Mesenchymal stem cell (in vitro differentiated cells and primary cell): ENCODE measurements around the gene SRCAP.

ENCODE experiments used
- DNase-seq: peaks from one replicate; pipeline ENCODE4 v3.0.0-alpha.2; 2013
- H2AFZ ChIP-seq: one replicate; pipeline ENCODE4 v1.6.1; 2013; ENCODE audit warnings: low read depth, mild to moderate bottlenecking, control low read depth, inconsistent platforms, low read length, moderate library complexity
- H2AK5ac ChIP-seq: 2 replicates; pipeline ENCODE4 v1.6.1; 2013; ENCODE audit warnings: low read length, moderate library complexity, mild to moderate bottlenecking, inconsistent platforms; ENCODE audit not compliant: severe bottlenecking
- H2BK120ac ChIP-seq: one replicate; pipeline ENCODE4 v1.6.1; 2013; ENCODE audit warnings: low read depth, mild to moderate bottlenecking, inconsistent platforms, low read length, moderate library complexity
- H2BK12ac ChIP-seq, 2 experiments: one replicate each; pipeline ENCODE4 v1.6.1; 2013; ENCODE audit warnings: inconsistent platforms in 2 of 2, low read length in 2 of 2, mild to moderate bottlenecking in 2 of 2, moderate library complexity in 2 of 2, control low read depth in 1 of 2
- H2BK15ac ChIP-seq: one replicate; pipeline ENCODE4 v1.6.1; 2013; ENCODE audit warnings: mild to moderate bottlenecking, low read depth, inconsistent platforms; ENCODE audit not compliant: poor library complexity, severe bottlenecking
- H2BK5ac ChIP-seq: 2 replicates; pipeline ENCODE4 v1.6.1; 2013; ENCODE audit warnings: low read depth, mild to moderate bottlenecking, low read length, control low read depth, inconsistent platforms; ENCODE audit not compliant: poor library complexity, severe bottlenecking
- H3K14ac ChIP-seq, 2 experiments: one replicate each; pipeline ENCODE4 v1.6.1; 2013; ENCODE audit warnings: inconsistent platforms in 2 of 2, low read length in 2 of 2, control low read depth in 1 of 2, mild to moderate bottlenecking in 1 of 2, moderate library complexity in 1 of 2
- H3K18ac ChIP-seq, 2 experiments: one replicate each; pipeline ENCODE4 v1.6.1; 2013; ENCODE audit warnings: inconsistent platforms in 2 of 2, low read length in 2 of 2, control low read depth in 1 of 2, low read depth in 1 of 2, mild to moderate bottlenecking in 1 of 2
- H3K23ac ChIP-seq, 2 experiments: one replicate each; pipeline ENCODE4 v1.6.1; 2013; ENCODE audit warnings: inconsistent platforms in 2 of 2, low read length in 2 of 2, mild to moderate bottlenecking in 2 of 2, moderate library complexity in 2 of 2, control low read depth in 1 of 2
- H3K27ac ChIP-seq: 2 replicates; pipeline ENCODE4 v1.5.1; 2013; ENCODE audit warnings: mild to moderate bottlenecking, moderate library complexity, low read length, control low read depth, inconsistent platforms; ENCODE audit not compliant: poor library complexity, severe bottlenecking
- H3K27me3 ChIP-seq, 2 experiments: 2 replicates each; pipeline versions ENCODE4 v1.6.1 to v1.7.0; 2013; ENCODE audit warnings: low read length in 2 of 2, mild to moderate bottlenecking in 2 of 2, moderate library complexity in 2 of 2, control low read depth in 1 of 2, inconsistent platforms in 1 of 2; ENCODE audit not compliant: control insufficient read depth in 1 of 2, insufficient read depth in 1 of 2
- H3K36me3 ChIP-seq, 2 experiments: 2 replicates each; pipeline versions ENCODE4 v1.6.1 to v1.7.0; 2013; ENCODE audit warnings: low read length in 2 of 2, control low read depth in 1 of 2, inconsistent platforms in 1 of 2, low read depth in 1 of 2, mild to moderate bottlenecking in 1 of 2; ENCODE audit not compliant: insufficient read depth in 2 of 2, control insufficient read depth in 1 of 2
- H3K4ac ChIP-seq, 2 experiments: one replicate each; pipeline ENCODE4 v1.6.1; 2013; ENCODE audit warnings: inconsistent platforms in 2 of 2, low read length in 2 of 2, mild to moderate bottlenecking in 2 of 2, moderate library complexity in 2 of 2, control low read depth in 1 of 2, low read depth in 1 of 2
- H3K4me1 ChIP-seq: 2 replicates; pipeline ENCODE4 v1.6.1; 2013; ENCODE audit warnings: low read depth, low read length, control low read depth; ENCODE audit not compliant: control insufficient read depth, insufficient read depth
- H3K4me2 ChIP-seq: 2 replicates; pipeline ENCODE4 v1.6.1; 2013; ENCODE audit warnings: low read length, mild to moderate bottlenecking, inconsistent platforms; ENCODE audit not compliant: poor library complexity, severe bottlenecking
- H3K4me3 ChIP-seq, 2 experiments: 2 replicates each; pipeline versions ENCODE4 v1.5.1 to v1.7.0; 2013; ENCODE audit warnings: low read length in 2 of 2, mild to moderate bottlenecking in 2 of 2, control low read depth in 1 of 2, low read depth in 1 of 2; ENCODE audit not compliant: insufficient read depth in 1 of 2
- H3K79me1 ChIP-seq: replicated peaks from 2 replicates; pipeline ENCODE4 v1.6.1; 2013; ENCODE audit warnings: mild to moderate bottlenecking, control low read depth, low read length, inconsistent platforms; ENCODE audit not compliant: poor library complexity, severe bottlenecking
- H3K9ac ChIP-seq: 2 replicates; pipeline ENCODE4 v1.7.0; 2013; ENCODE audit warnings: mild to moderate bottlenecking, low read length, moderate library complexity
- H3K9me3 ChIP-seq: 2 replicates; pipeline ENCODE4 v1.7.0; 2013; ENCODE audit warnings: mild to moderate bottlenecking, low read length; ENCODE audit not compliant: control insufficient read depth
- H4K8ac ChIP-seq: one replicate; pipeline ENCODE4 v1.6.1; 2013; ENCODE audit warnings: inconsistent platforms, mild to moderate bottlenecking, low read length, moderate library complexity
- H4K91ac ChIP-seq: one replicate; pipeline ENCODE4 v1.6.1; 2013; ENCODE audit warnings: mild to moderate bottlenecking, low read length, inconsistent platforms
- WGBS: methylation state at CpG from one replicate; pipeline ENCODE4 v1.1.7; 2013; ENCODE audit warnings: mixed read lengths; 5-methylcytosine and 5-hydroxymethylcytosine counted together

SRCAP gene

GRCh38 chr16:30755955-30756780 is 57.2 kb downstream of the SRCAP start:
- Histone ChIP-seq H3K4me2 (no peak overlapping the region), H2AFZ (no peak overlapping the region), H2BK120ac (no peak overlapping the region), H3K9me3 (no peaks in the 10 kb centered on the region), H3K14ac (no peak overlapping the region), H2BK5ac (no peak overlapping the region), H3K27me3 (no peaks in the 10 kb centered on the region), H3K18ac (no peak overlapping the region), H3K79me1 (peaks cover 31% of the 10 kb centered on the region), H2BK12ac (no peak overlapping the region), H3K23ac (no peak overlapping the region), H3K27ac (no peak overlapping the region), H4K91ac (no peak overlapping the region), H4K8ac (no peak overlapping the region), H3K4ac (no peak overlapping the region), H3K4me1 (no peaks in the 10 kb centered on the region), H3K4me3 (no peak overlapping the region), H2BK15ac (no peak overlapping the region), H2AK5ac (no peak overlapping the region), H3K36me3 (peaks cover 61 to 72% of the 10 kb centered on the region in 2 experiments), H3K9ac (no peak overlapping the region)
- WGBS, result 95% methylated on average over 20 of the region's 20 CpGs
- DNase-seq, result no peak

- H3K27ac ChIP-seq, result no peak overlapping the region
- H2AK5ac ChIP-seq, result no peak overlapping the region
- H3K14ac ChIP-seq, result no peak overlapping the region
- no peak overlapping the region for H2BK15ac ChIP-seq
- no peak overlapping the region for H3K4me3 ChIP-seq
- H3K18ac ChIP-seq, result no peak overlapping the region
- no peak overlapping the region for H2BK5ac ChIP-seq
- no peak overlapping the region for H2BK120ac ChIP-seq
- H3K4ac ChIP-seq, result no peak overlapping the region
- H3K27me3 ChIP-seq, result no peaks in the 10 kb centered on the region
- H4K8ac ChIP-seq, result no peak overlapping the region
- WGBS, result over 99% methylated on average over 13 of the region's 13 CpGs
- no peak overlapping the region for H4K91ac ChIP-seq
- DNase-seq, result no peak
- no peak overlapping the region for H2BK12ac ChIP-seq
- H3K23ac ChIP-seq, result no peak overlapping the region
- H3K4me1 ChIP-seq, result no peaks in the 10 kb centered on the region
- H3K4me2 ChIP-seq, result no peak overlapping the region
- H3K36me3 ChIP-seq, result peaks cover 56 to 67% of the 10 kb centered on the region in 2 experiments
- no peak overlapping the region for H3K9ac ChIP-seq
- H2AFZ ChIP-seq, result no peak overlapping the region
- no peaks in the 10 kb centered on the region for H3K9me3 ChIP-seq
- peaks cover 27% of the 10 kb centered on the region for H3K79me1 ChIP-seq
These were observed 57.8 kb downstream of the SRCAP start for GRCh38 chr16:30756781-30757100.

- H3K79me1 ChIP-seq, result peaks cover 25% of the 10 kb centered on the region
- peaks cover 54 to 62% of the 10 kb centered on the region in 2 experiments for H3K36me3 ChIP-seq
- no peak overlapping the region for H4K91ac ChIP-seq
- H3K27me3 ChIP-seq, result no peaks in the 10 kb centered on the region
- WGBS, result 96% methylated on average over 7 of the region's 7 CpGs
- no peak overlapping the region for H2BK5ac ChIP-seq
- no peak overlapping the region for H3K4me3 ChIP-seq
- no peak overlapping the region for H3K18ac ChIP-seq
- no peak for DNase-seq
- no peak overlapping the region for H3K14ac ChIP-seq
- no peak overlapping the region for H2AFZ ChIP-seq
- H2BK12ac ChIP-seq, result no peak overlapping the region
- no peak overlapping the region for H2BK120ac ChIP-seq
- no peak overlapping the region for H2BK15ac ChIP-seq
- no peak overlapping the region for H3K23ac ChIP-seq
- no peak overlapping the region for H3K4ac ChIP-seq
- H4K8ac ChIP-seq, result peak overlapping the region; percentile 39
- H3K4me1 ChIP-seq, result no peaks in the 10 kb centered on the region
- H3K9me3 ChIP-seq, result no peaks in the 10 kb centered on the region
- H3K9ac ChIP-seq, result no peak overlapping the region
- no peak overlapping the region for H2AK5ac ChIP-seq
- no peak overlapping the region for H3K27ac ChIP-seq
- H3K4me2 ChIP-seq, result no peak overlapping the region
These were observed 58.3 kb downstream of the SRCAP start for GRCh38 chr16:30757316-30757715.

- Histone ChIP-seq H3K4me2 (no peak overlapping the region), H3K9ac (no peak overlapping the region), H2BK5ac (no peak overlapping the region), H2AFZ (no peak overlapping the region), H3K79me1 (peaks cover 28% of the 10 kb centered on the region), H2BK15ac (no peak overlapping the region), H3K4me1 (peaks cover 8% of the 10 kb centered on the region), H2BK120ac (no peak overlapping the region), H3K27me3 (no peaks in the 10 kb centered on the region), H3K9me3 (no peaks in the 10 kb centered on the region), H4K91ac (no peak overlapping the region), H3K23ac (no peak overlapping the region), H2BK12ac (no peak overlapping the region), H3K14ac (no peak overlapping the region), H4K8ac (no peak overlapping the region), H3K27ac (no peak overlapping the region), H3K4me3 (no peak overlapping the region), H2AK5ac (no peak overlapping the region), H3K36me3 (peaks cover 49 to 56% of the 10 kb centered on the region in 2 experiments), H3K4ac (no peak overlapping the region), H3K18ac (no peak overlapping the region)
- no peak for DNase-seq
- WGBS, result 94% methylated on average over 10 of the region's 10 CpGs
These were observed 60.1 kb downstream of the SRCAP start for GRCh38 chr16:30758988-30759491.
